Measurements from ENCODE around the gene NOS1AP. TPM values are rescaled to one million over a fixed set of nuclear protein-coding genes. Genes with fewer than 3 reads are reported as not detected.

The NOS1AP gene
- total RNA-seq, 1 experiment from 2014 or later, result 2.4 TPM

GRCh38 chr1:162035241-162035640 is 34.2 kb upstream of the NOS1AP start:
- DNase-seq (ENCODE audit: unreplicated experiment), result peak; percentile 89
- intact Hi-C loops (cut with micrococcal nuclease), result loop anchor here (5.0 to 10.0 kb wide), 3 partner anchors 293 to 550 kb away; no protein-coding TSS in a partner anchor
- H3K36me3 Mint-ChIP-seq (ENCODE audit: insufficient read depth, unreplicated experiment), result no peaks in the 10 kb centered on the region
- no peak overlapping the region for H3K4me3 Mint-ChIP-seq (ENCODE audit: unreplicated experiment)
- POLR2A ChIA-PET, result interaction anchor here (1.4 to 5.3 kb wide), 3 partner anchors 16 to 285 kb away, joined by 4 to 67 read pairs (median 8); partner anchors contain the start of gene DUSP12
- no peaks in the 10 kb centered on the region for H3K9me3 Mint-ChIP-seq (ENCODE audit: unreplicated experiment)
- H3K27me3 Mint-ChIP-seq (ENCODE audit: insufficient read depth, unreplicated experiment), result peaks cover 11% of the 10 kb centered on the region
- H3K27ac Mint-ChIP-seq (ENCODE audit: low read depth, unreplicated experiment), result no peak overlapping the region
- CTCF ChIA-PET, result interaction anchor here (0.6 to 10.1 kb wide), 17 partner anchors 10 to 1165 kb away, joined by 3 to 508 read pairs (median 5); partner anchors contain the start of gene OLFML2B
- BruUV-seq (replicated peaks), result no TSS peak
- H3K4me1 Mint-ChIP-seq (ENCODE audit: insufficient read depth, unreplicated experiment), result peaks cover under 1% of the 10 kb centered on the region
- TF ChIP-seq CTCF (IDR thresholded peaks at IDR 0.05; ENCODE audit: unreplicated experiment), result no peak

- Mint-ChIP-seq H3K4me1 (ENCODE audit: insufficient read depth, unreplicated experiment) (peaks cover 6% of the 10 kb centered on the region), H3K4me3 (ENCODE audit: unreplicated experiment) (no peak overlapping the region), H3K27ac (ENCODE audit: low read depth, unreplicated experiment) (no peak overlapping the region), H3K9me3 (ENCODE audit: unreplicated experiment) (no peaks in the 10 kb centered on the region), H3K36me3 (ENCODE audit: insufficient read depth, unreplicated experiment) (no peaks in the 10 kb centered on the region), H3K27me3 (ENCODE audit: insufficient read depth, unreplicated experiment) (peaks cover 6% of the 10 kb centered on the region)
- CTCF ChIA-PET, result interaction anchor here (0.6 to 10.1 kb wide), 56 partner anchors 11 to 654 kb away, joined by 3 to 508 read pairs (median 8); partner anchors contain the start of genes C1orf226 and OLFML2B
- no peak for TF ChIP-seq CTCF (IDR thresholded peaks at IDR 0.05; ENCODE audit: unreplicated experiment)
- POLR2A ChIA-PET, result interaction anchor here (1.7 to 5.3 kb wide), 2 partner anchors 243 to 286 kb away, joined by 8 to 67 read pairs; partner anchors contain the start of gene DUSP12
- BruUV-seq (replicated peaks), result no TSS peak
- DNase-seq (ENCODE audit: unreplicated experiment), result no peak
- intact Hi-C loops (cut with micrococcal nuclease), result loop anchor here (2.0 to 10.0 kb wide), 4 partner anchors 273 to 551 kb away; no protein-coding TSS in a partner anchor
Measured at GRCh38 chr1:162036163-162036562, 33.3 kb upstream of the NOS1AP start.

- no peaks in the 10 kb centered on the region for H3K27me3 Mint-ChIP-seq (ENCODE audit: insufficient read depth, unreplicated experiment)
- ChIA-PET CTCF (interaction anchor here (0.5 to 10.1 kb wide), 24 partner anchors 12 to 550 kb away, joined by 3 to 508 read pairs (median 13); partner anchors contain the start of genes C1orf226 and OLFML2B), POLR2A (interaction anchor here (0.7 to 5.3 kb wide), 2 partner anchors 230 to 246 kb away, joined by 3 to 67 read pairs; no protein-coding TSS in a partner anchor)
- no TSS peak for BruUV-seq (replicated peaks)
- no peak overlapping the region for H3K4me3 Mint-ChIP-seq (ENCODE audit: unreplicated experiment)
- H3K4me1 Mint-ChIP-seq (ENCODE audit: insufficient read depth, unreplicated experiment), result peaks cover 6% of the 10 kb centered on the region
- H3K9me3 Mint-ChIP-seq (ENCODE audit: unreplicated experiment), result no peaks in the 10 kb centered on the region
- H3K27ac Mint-ChIP-seq (ENCODE audit: low read depth, unreplicated experiment), result no peak overlapping the region
- no peaks in the 10 kb centered on the region for H3K36me3 Mint-ChIP-seq (ENCODE audit: insufficient read depth, unreplicated experiment)
- TF ChIP-seq CTCF (IDR thresholded peaks at IDR 0.05; ENCODE audit: unreplicated experiment), result no peak
- no peak for DNase-seq (ENCODE audit: unreplicated experiment)
- intact Hi-C loops (cut with micrococcal nuclease), result loop anchor here (5.0 to 10.0 kb wide), 3 partner anchors 296 to 554 kb away; no protein-coding TSS in a partner anchor
Measured at GRCh38 chr1:162038624-162039023, 30.9 kb upstream of the NOS1AP start.

- TF ChIP-seq CTCF (IDR thresholded peaks at IDR 0.05; ENCODE audit: unreplicated experiment), result no peak
- Mint-ChIP-seq H3K27ac (ENCODE audit: low read depth, unreplicated experiment) (no peak overlapping the region), H3K36me3 (ENCODE audit: insufficient read depth, unreplicated experiment) (no peaks in the 10 kb centered on the region), H3K9me3 (ENCODE audit: unreplicated experiment) (no peaks in the 10 kb centered on the region), H3K4me3 (ENCODE audit: unreplicated experiment) (no peak overlapping the region), H3K27me3 (ENCODE audit: insufficient read depth, unreplicated experiment) (no peaks in the 10 kb centered on the region), H3K4me1 (ENCODE audit: insufficient read depth, unreplicated experiment) (peaks cover 6% of the 10 kb centered on the region)
- intact Hi-C loops (cut with micrococcal nuclease), result no loop called here
- BruUV-seq (replicated peaks), result no TSS peak
- CTCF ChIA-PET, result interaction anchor here (0.8 to 7.6 kb wide), 5 partner anchors 9 to 382 kb away, joined by 4 to 128 read pairs (median 10); no protein-coding TSS in a partner anchor
- POLR2A ChIA-PET, result no interaction called here
- no peak for DNase-seq (ENCODE audit: unreplicated experiment)
Measured at GRCh38 chr1:162040001-162040400, 29.5 kb upstream of the NOS1AP start.
